Measurements from ENCODE around the gene BICDL1. TPM values are rescaled to one million over a fixed set of nuclear protein-coding genes. Genes with fewer than 3 reads are reported as not detected.

BICDL1 gene
- total RNA-seq, 1 experiment from 2014 or later, result 14.4 TPM

- no peak overlapping the region for H3K27ac ChIP-seq
- H3F3A ChIP-seq (ENCODE audit: insufficient read depth, low read depth), result no peaks in the 10 kb centered on the region
- H3K4me3 ChIP-seq, result no peak overlapping the region
- no peaks in the 10 kb centered on the region for H3K27me3 ChIP-seq (ENCODE audit: insufficient read depth, low read depth)
- no peaks in the 10 kb centered on the region for H3K36me3 ChIP-seq (ENCODE audit: low read depth)
- H3K9me3 ChIP-seq (ENCODE audit: insufficient read depth, low read depth), result no peaks in the 10 kb centered on the region
- no TSS peak for BruUV-seq (replicated peaks)
- ChIA-PET CTCF (no interaction called here), POLR2A (ENCODE audit: unreplicated experiment) (no interaction called here)
- no peaks in the 10 kb centered on the region; the same call in 1 of the 2 replicates for H3K79me2 ChIP-seq (ENCODE audit: low read depth)
- H4K20me1 ChIP-seq (ENCODE audit: insufficient read depth), result peaks cover 5% of the 10 kb centered on the region; the same call in 1 of the 2 replicates
- no peak overlapping the region for H2AFZ ChIP-seq
- no peak for DNase-seq
- intact Hi-C loops (cut with micrococcal nuclease; ENCODE audit: unreplicated experiment), result no loop called here
- H3K4me2 ChIP-seq, result no peak overlapping the region
- TF ChIP-seq CTCF (conservative IDR thresholded peaks at IDR 0.05) (no peak), EZH2 (IDR thresholded peaks at IDR 0.05; ENCODE audit: low read depth) (no peak)
- no peaks in the 10 kb centered on the region for H3K9me2 ChIP-seq (ENCODE audit: insufficient read depth)
- no peaks in the 10 kb centered on the region for H3K4me1 ChIP-seq (replicated peaks; ENCODE audit: insufficient read depth)
These were observed 106.3 kb downstream of the BICDL1 start for GRCh38 chr12:120095331-120095730.

GRCh38 chr12:120095736-120096135, 106.7 kb downstream of the BICDL1 start:
- Histone ChIP-seq H3K4me2 (no peak overlapping the region), H3K36me3 (ENCODE audit: low read depth) (no peaks in the 10 kb centered on the region), H3K4me3 (no peak overlapping the region), H3K27me3 (ENCODE audit: insufficient read depth, low read depth) (no peaks in the 10 kb centered on the region), H3K9me2 (ENCODE audit: insufficient read depth) (no peaks in the 10 kb centered on the region), H3K9me3 (ENCODE audit: insufficient read depth, low read depth) (no peaks in the 10 kb centered on the region), H2AFZ (no peak overlapping the region), H4K20me1 (ENCODE audit: insufficient read depth) (peaks cover 5% of the 10 kb centered on the region; the same call in 1 of the 2 replicates), H3K79me2 (ENCODE audit: low read depth) (no peaks in the 10 kb centered on the region; the same call in 1 of the 2 replicates), H3K27ac (no peak overlapping the region), H3K4me1 (replicated peaks; ENCODE audit: insufficient read depth) (no peaks in the 10 kb centered on the region), H3F3A (ENCODE audit: insufficient read depth, low read depth) (no peaks in the 10 kb centered on the region)
- BruUV-seq (replicated peaks), result TSS peak; percentile 25
- POLR2A ChIA-PET (ENCODE audit: unreplicated experiment), result no interaction called here
- no peak for DNase-seq
- intact Hi-C loops (cut with micrococcal nuclease; ENCODE audit: unreplicated experiment), result no loop called here
- CTCF ChIA-PET, result no interaction called here
- no peak for TF ChIP-seq EZH2 (IDR thresholded peaks at IDR 0.05; ENCODE audit: low read depth)
- TF ChIP-seq CTCF (conservative IDR thresholded peaks at IDR 0.05), result no peak

- H2AFZ ChIP-seq, result no peak overlapping the region
- no peaks in the 10 kb centered on the region; the same call in 1 of the 2 replicates for H3K79me2 ChIP-seq (ENCODE audit: low read depth)
- no peak for DNase-seq
- peaks cover 5% of the 10 kb centered on the region; the same call in 1 of the 2 replicates for H4K20me1 ChIP-seq (ENCODE audit: insufficient read depth)
- H3K4me3 ChIP-seq, result no peak overlapping the region
- ChIA-PET CTCF (no interaction called here), POLR2A (ENCODE audit: unreplicated experiment) (interaction anchor here (0.6 kb wide), 1 partner anchor 197 kb away, joined by 5 read pairs; no protein-coding TSS in a partner anchor)
- H3K36me3 ChIP-seq (ENCODE audit: low read depth), result no peaks in the 10 kb centered on the region
- H3K4me2 ChIP-seq, result no peak overlapping the region
- no peaks in the 10 kb centered on the region for H3K4me1 ChIP-seq (replicated peaks; ENCODE audit: insufficient read depth)
- no TSS peak for BruUV-seq (replicated peaks)
- H3K9me3 ChIP-seq (ENCODE audit: insufficient read depth, low read depth), result no peaks in the 10 kb centered on the region
- no peaks in the 10 kb centered on the region for H3F3A ChIP-seq (ENCODE audit: insufficient read depth, low read depth)
- H3K27ac ChIP-seq, result no peak overlapping the region
- TF ChIP-seq CTCF (conservative IDR thresholded peaks at IDR 0.05), result no peak
- TF ChIP-seq EZH2 (IDR thresholded peaks at IDR 0.05; ENCODE audit: low read depth), result no peak
- H3K9me2 ChIP-seq (ENCODE audit: insufficient read depth), result no peaks in the 10 kb centered on the region
- intact Hi-C loops (cut with micrococcal nuclease; ENCODE audit: unreplicated experiment), result no loop called here
- H3K27me3 ChIP-seq (ENCODE audit: insufficient read depth, low read depth), result no peaks in the 10 kb centered on the region
These were observed 107.7 kb downstream of the BICDL1 start for GRCh38 chr12:120096671-120097202.

Data from PC-9 (cell line).